Measurements from ENCODE around the gene SLC2A6.
"Not testable (repeated sequence)": the region's sequence is repeated elsewhere in the genome, so short reads cannot be mapped to it uniquely, and the experiment has no call there.

Gene SLC2A6

DNA sequence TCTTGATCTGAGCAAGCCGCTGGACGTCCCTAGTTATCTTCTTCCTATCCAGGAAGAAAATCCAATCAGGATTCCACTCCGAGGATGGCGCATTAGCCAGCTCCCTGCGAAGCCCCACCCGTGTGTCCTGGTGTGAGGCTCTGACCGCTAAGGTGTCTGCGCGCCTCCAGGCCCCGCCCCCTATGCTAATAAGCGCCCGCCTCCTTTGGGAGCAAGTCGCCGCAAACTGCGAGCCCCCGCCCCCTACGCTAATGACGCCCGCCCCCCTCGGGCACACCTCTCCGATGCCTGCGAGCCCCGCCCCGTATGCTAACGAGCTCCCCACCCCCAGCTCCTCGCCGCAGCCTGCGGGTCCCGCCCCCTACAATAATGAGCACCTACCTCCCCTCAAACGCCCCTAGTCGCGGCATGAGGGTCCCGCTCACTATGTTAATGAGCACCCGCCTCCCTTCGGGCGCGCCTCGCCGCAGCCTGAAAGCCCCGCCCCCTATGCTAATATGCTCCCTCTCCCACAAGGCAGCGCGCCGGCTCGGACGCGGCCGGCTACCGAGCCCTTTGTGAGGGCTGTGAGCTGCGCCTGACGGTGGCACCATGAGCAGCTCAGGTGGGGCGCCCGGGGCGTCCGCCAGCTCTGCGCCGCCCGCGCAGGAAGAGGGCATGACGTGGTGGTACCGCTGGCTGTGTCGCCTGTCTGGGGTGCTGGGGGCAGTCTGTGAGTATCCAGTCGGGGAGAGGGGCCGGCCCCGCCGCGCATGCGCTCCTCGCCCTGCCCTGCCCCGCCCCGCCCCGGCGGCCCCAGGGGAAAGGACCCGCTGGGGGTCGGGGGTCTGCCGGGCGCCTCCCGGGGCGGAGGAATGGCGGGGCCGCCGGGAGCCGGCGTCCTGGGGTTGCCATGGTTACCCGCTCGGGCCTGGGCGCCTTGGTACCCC lies 19.2 kb downstream of the SLC2A6 start, which contains the start of gene CACFD1:
CACFD1 (plus strand) TSS at position 503 of the 929 bp plus-strand sequence; CDS start at position 592, 89 bp downstream.
- no peak for FAIRE-seq

DNA sequence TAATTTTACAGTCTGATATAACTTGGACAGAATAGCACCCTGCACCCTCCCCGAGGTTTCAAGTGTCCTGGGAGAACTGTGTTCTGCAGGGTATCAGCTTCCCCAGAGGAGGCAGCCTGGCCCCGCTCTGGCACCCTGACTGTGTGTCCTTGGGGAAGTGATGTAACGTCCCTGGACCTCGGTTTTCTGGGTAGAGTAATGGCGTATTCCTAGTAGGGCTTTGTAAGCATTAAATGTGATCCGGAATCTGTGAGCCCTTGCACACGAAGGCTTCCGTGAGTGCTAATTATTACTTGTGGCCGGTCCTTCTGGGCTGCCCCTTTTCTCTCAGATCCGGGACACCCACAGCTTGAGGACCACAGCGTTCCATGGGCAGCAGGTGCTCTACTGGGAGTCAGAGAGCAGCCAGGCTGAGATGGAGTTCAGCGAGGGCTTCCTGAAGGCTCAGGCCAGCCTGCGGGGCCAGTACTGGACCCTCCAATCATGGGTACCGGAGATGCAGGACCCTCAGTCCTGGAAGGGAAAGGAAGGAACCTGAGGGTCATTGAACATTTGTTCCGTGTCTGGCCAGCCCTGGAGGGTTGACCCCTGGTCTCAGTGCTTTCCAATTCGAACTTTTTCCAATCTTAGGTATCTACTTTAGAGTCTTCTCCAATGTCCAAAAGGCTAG lies 20.1 kb downstream of the SLC2A6 start:
- FAIRE-seq = no peak

DNA sequence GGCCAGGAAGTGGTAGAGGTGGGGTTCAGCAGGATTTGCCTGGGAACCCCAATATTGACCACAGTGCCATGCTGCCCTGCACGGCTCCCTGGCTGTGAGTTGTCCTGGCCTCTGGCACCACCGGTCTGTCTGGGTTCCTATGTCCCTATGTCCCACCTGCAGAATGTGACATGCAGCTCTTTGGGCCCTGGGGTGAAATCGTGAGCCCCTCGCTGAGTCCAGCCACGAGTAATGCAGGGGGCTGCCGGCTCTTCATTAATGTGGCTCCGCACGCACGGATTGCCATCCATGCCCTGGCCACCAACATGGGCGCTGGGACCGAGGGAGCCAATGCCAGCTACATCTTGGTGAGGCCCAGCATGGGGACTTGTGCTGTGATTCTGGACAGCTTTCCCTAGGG lies 21.2 kb downstream of the SLC2A6 start:
- FAIRE-seq = no peak

DNA sequence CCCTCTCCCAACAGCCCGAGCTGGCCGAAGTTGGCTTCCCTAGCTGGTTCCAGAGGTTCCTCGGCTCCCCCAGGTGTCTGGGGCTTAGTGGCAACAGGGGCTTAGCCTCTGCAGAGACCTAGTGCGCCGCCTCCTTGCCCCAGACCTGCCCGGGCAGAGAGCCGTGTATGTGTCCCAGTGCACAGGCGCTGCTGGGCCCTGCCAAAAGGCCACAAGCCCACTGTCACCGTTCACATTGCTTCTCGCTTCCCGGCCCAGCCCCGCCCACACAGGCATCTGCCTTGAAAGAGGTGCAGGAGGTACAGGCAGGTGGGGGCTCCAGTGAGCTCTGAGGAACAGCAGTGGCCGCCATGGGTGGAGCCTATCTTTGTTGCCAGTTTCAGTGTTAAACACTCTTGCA lies 21.7 kb downstream of the SLC2A6 start:
- no peak for FAIRE-seq

DNA sequence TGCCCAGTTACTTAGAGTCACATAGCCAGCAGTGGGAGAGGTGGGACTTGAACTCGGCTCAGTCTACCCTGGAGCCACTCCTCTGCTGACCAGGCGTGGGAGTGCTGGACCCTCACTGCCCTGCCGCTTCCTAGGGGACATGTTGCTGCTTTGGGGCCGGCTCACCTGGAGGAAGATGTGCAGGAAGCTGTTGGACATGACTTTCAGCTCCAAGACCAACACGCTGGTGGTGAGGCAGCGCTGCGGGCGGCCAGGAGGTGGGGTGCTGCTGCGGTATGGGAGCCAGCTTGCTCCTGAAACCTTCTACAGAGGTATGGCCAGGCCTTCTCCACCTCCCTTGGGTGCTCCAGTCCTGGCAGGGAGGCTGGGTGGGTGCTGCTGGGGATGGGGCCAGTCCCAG lies 22.5 kb downstream of the SLC2A6 start:
- no peak for FAIRE-seq

DNA sequence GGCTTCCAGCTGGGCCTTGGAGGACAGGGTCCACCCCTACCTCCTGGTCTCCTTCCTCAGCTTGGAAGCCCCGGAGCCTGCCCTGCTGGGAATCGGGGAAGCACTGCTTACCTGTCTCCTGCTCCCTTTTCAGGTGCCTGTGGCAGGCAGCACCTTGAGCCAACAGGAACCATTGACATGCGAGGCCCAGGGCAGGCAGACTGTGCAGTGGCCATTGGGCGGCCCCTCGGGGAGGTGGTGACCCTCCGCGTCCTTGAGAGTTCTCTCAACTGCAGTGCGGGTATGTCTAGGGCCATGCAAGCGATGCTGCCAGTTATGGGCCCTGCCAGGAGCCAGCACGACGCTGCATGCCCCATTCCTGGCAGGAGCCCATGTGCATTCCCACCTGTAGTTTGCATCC lies 23.0 kb downstream of the SLC2A6 start:
- no peak for FAIRE-seq

DNA sequence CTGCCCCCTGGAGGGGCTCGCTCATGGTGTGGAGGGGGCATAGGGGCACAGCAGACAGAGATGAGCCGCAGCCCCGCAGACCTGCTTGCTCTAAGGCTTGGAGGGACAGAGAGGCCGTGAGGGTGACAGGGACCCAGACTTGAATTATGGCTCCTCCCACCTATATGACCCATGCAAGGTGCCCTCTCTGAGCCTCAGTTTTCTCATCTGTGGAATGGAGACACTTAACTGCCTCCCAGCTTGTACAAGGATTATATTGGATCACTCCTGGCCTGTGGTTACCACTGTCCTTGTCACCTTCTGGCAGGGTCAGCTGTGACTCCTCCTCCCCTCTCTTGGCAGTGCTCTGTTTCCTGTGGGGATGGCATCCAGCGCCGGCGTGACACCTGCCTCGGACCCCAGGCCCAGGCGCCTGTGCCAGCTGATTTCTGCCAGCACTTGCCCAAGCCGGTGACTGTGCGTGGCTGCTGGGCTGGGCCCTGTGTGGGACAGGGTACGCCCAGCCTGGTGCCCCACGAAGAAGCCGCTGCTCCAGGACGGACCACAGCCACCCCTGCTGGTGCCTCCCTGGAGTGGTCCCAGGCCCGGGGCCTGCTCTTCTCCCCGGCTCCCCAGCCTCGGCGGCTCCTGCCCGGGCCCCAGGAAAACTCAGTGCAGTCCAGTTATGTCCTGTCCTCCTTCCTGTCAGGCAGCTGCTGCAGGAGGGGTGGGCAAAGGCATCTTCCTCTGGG lies 23.8 kb downstream of the SLC2A6 start:
- no peak for FAIRE-seq

DNA sequence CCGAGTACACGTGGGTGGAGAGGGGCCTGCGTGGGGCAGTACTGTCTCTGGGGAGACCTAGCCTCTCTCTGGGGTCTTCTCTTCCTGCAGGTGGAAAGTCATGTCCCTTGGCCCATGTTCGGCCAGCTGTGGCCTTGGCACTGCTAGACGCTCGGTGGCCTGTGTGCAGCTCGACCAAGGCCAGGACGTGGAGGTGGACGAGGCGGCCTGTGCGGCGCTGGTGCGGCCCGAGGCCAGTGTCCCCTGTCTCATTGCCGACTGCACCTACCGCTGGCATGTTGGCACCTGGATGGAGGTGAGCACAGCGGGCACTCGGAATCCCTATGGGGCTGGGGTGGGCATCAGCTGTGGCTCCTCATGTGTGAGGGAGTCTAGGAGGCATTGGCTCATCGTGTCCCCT lies 24.6 kb downstream of the SLC2A6 start:
- no peak for FAIRE-seq

DNA sequence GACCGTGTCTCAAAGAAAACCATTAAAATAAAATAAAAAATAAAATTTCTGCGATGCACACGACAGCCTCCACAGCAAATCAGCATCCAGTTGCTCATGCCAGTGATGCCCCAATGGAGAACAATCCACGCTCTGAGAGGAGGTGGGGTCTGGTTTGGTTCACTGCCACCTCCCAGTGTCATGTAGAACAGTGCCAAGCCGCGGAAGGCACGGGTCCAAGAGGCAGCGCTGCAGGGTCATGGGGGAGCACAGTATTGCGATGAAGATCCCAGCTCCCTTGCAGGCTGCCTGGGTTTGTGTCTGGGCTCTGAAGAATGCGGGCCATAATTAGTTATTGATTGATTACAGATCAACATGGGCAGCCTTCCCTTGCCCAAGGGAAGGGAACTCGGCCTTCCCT lies 25.2 kb downstream of the SLC2A6 start:
- no peak for FAIRE-seq

DNA sequence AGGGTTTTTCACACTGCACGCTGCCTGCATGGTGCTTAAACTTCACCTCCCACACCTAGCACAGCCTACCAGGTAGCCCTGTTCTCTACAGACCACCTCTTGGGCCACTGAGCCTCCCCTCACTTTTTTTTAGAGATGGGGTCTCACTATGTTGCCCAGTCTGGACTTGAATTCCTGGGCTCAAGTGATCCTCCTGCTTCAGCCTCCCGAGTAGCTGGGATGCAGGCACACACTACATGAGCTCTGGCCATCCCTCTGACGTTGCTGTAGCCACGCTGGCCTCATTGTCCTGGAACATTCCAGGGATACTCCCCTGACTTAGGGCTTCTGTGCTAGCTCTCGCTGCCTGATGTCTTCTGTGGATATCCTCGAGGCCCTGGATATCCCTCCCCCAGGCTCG lies 26.3 kb downstream of the SLC2A6 start:
- FAIRE-seq = no peak

DNA sequence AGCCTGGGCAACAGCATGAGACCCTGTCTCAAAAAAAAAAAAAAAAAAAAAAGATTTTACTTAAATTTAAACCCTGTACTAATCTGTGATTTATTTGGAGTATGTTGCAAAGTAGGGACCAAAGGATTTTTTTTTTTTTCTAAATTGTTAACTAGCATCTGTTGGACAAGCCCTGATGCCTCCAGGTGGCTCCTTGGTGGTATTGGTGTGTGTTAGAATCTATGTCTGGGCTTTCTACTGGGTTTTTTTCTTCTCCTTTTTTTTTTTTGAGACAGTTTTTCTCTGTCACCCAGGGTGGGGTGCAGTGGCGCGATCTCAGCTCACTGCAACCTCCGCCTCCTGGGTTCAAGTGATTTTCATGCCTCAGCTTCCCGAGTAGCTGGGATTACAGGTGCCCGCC lies 27.0 kb downstream of the SLC2A6 start:
- FAIRE-seq = not testable (repeated sequence)

DNA sequence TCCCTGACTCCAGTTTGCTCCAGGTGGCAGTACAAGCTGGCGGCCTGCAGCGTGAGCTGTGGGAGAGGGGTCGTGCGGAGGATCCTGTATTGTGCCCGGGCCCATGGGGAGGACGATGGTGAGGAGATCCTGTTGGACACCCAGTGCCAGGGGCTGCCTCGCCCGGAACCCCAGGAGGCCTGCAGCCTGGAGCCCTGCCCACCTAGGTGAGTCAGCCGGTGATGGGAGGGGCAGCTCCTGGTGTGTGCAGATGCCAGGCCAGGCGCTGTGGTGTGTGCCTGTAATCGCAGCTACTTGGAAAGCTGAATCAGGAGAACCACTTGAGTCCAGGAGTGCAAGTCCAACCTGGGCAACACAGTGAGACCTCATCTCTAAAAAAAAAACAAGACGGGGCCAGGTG lies 29.1 kb downstream of the SLC2A6 start:
- FAIRE-seq = no peak

DNA sequence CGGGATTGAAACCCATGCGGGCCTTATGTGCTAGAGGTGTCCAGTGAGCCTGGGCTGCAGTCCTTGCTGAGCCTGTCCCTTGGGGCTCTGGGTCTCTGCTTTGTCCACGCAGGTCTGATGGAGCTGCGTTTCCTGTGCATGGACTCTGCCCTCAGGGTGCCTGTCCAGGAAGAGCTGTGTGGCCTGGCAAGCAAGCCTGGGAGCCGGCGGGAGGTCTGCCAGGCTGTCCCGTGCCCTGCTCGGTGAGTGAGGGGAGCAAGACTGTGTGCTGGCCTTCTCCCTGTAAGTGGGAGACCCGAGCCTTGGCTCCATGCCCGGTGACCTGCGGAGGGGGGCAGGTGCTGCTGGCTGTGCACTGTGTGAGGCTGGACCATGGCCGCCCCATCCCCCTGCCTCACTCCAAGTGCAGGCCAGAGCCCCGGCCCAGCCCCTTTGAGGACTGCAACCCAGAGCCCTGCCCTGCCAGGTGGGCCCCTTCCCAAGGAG lies 30.4 kb downstream of the SLC2A6 start:
- no peak for FAIRE-seq

DNA sequence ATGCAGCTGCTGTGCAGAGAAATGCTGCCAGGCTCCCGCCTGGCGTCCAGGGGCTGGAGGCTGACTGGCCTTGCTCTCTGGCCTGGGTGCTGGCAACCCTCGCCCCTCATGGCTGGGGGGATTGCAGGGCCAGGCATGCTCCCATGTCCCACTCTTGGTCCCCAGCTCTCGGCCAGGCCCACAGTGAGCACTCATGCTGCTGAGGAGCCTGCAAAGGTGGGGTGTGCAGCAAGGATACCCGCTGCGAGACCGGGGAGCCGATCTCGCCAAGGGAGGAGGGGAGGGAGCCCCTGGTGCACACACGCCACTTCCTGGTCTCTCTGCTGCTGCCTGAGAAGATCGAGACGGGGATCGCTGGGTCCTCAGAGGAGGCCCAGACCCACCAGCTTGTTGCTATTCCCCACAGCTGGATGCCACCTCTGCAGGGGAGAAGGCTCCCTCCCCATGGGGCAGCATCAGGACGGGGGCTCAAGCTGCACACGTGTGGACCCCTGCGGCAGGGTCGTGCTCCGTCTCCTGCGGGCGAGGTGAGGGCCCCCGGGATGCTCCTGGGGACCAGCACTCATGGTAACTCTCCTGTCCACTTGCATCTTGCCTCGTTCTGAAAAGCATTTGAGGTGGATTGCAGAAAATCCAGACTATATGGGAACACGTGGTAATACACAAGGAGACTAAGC lies 33.5 kb downstream of the SLC2A6 start:
- FAIRE-seq = no peak

DNA sequence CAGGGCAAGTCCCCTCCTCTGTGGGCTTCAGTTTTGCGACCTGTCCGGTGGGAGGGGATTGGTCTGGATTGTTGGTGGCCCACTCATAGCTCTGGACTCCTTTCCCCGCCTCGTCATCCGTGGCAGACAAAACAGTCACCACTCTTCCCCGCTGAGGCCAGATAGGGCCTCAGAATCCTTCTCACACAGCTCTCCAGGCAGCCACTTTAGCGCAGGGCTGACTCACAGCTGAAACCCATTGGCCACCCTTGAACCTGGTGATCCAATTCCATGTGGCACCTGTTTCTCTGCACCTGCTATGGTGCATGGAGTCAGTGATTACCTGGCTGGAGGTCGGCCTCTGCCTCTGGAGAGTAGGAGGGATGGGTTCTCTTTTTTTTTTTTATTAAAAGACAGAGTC lies 34.9 kb downstream of the SLC2A6 start:
- FAIRE-seq = no peak

DNA sequence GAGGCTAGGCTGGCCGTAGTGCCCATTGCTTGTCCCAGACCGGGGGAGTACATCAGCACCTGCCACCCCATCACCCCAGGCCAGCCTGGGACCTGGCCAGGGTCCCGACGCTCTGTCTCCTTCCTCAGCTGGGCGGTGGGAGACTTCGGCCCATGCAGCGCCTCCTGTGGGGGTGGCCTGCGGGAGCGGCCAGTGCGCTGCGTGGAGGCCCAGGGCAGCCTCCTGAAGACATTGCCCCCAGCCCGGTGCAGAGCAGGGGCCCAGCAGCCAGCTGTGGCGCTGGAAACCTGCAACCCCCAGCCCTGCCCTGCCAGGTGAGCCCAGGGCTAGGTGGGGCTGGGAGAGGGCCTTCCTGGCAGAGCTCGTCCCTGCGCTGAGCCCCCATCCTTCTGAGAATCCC lies 35.7 kb downstream of the SLC2A6 start:
- FAIRE-seq = no peak

DNA sequence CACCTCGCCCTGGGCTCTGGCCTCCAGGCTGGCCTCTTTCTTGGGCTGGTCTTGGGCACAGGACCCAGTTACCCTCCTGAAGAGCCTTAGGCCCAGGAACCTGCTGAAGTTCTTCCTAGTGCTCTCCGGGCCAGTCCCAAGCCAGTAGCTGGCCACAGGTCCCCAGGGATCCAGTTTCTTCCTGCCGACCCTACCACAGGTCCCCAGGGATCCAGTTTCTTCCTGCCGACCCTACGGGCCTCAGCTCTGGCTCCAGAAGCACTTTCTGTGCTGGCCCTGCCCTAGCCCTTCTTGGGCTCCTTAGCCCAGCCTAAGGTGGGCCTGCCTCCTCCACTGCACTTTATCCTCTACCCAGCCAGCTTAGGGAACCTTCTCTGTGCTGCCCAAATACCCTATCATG lies 37.3 kb downstream of the SLC2A6 start:
- FAIRE-seq = no peak

DNA sequence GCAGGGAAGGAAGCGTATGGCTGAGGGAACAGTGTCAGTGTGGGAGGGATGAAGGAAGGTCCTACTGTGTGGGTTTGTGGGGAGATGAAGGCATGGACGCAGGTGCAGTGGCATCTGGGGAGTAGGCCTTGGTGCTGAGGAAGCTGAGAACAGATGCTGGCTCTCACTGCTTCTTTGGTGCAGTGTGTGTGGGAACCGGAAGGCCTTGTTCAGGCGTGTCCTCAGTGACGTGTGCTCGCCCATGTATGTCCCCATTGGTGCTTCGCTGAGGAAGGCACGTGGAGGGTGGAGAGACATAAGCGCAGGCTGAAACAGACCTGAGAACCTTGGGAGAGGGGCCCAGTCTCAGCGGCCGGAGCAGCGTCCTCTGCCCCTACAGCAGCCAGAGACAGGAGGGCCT lies 38.0 kb downstream of the SLC2A6 start:
- no peak for FAIRE-seq

DNA sequence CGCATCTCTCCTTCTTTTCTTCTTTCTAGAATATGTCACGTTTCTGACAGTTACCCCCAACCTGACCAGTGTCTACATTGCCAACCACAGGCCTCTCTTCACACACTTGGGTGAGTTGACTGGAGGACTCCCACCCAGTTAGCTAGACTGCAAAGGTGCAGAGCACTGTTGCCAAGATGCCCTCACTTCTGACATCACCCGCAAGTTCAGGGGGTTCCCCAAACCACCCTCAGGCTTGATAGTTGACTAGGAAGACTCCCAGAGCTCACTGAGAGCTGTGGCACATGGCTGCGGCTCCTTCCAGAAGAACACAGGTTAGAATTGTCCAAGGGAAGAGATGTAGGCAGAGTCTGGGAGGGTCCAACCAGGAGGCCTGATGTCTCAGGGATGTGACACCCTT lies 39.6 kb downstream of the SLC2A6 start:
- FAIRE-seq = no peak

DNA sequence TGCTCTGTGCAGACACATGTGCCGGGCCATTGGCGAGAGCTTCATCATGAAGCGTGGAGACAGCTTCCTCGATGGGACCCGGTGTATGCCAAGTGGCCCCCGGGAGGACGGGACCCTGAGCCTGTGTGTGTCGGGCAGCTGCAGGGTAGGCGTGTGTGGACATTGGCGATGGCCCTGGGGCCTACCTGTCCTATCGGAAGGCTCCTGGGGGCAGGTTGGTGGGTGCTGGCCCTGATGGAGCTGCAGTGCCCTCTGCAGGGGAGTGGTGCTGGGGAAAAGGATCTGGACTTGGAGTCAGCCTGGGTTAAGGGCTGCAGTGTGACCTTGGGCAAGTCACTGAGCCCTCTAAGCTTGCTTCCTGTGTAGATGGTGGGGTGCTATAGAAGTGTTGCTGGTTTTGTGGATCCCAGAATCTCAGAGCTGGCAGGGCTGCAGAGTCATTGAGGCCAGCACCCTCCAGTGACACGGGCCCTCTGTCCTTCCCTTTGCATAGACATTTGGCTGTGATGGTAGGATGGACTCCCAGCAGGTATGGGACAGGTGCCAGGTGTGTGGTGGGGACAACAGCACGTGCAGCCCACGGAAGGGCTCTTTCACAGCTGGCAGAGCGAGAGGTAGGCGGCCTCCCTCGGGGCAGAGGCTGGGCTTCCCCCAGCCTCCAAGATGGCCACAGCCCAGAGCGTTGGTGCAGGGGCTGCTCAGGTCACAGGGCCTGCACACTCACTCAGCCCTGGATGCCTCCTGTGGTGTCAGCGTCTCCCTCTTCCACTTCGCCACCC lies 41.0 kb downstream of the SLC2A6 start:
- no peak for FAIRE-seq

DNA sequence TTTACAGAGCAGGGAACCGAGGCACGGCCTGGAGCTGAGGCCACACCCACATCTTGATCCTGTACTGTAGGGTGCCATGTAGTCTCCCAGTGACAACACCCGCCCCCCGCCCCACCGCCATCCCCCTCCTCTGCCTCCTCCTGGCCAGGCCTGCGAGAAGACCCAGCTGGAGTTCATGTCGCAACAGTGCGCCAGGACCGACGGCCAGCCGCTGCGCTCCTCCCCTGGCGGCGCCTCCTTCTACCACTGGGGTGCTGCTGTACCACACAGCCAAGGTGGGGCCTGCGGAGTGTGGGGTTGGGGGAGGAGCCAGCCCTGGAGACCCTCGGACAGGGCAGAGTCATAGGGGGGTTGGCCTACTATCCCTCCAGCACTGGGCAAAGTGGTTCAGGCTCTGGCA lies 42.2 kb downstream of the SLC2A6 start:
- FAIRE-seq = no peak

DNA sequence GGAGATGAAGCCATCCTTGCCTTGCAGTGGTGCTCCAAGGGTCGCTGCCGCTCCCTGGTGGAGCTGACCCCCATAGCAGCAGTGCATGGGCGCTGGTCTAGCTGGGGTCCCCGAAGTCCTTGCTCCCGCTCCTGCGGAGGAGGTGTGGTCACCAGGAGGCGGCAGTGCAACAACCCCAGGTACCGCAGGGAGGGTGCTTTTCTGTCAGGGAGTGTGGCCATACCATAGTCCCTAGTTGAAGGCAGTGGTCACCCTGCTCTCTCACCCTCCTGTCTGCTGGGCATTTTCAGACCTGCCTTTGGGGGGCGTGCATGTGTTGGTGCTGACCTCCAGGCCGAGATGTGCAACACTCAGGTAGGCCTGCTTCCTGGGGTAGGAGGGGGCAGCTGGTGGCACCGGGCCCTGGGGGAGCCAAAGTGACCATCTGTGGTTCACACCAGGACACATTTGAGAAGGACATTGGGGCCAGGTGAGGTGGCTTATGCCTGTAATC lies 45.5 kb downstream of the SLC2A6 start:
- FAIRE-seq = no peak

Measured in A204.1 (cell line).